ENCODE results near the gene KLHL24.

- TF ChIP-seq HOXA7 (CRISPR knock-in tag; IDR thresholded peaks at IDR 0.05; ENCODE audit: borderline replicate concordance) (no peak), CTCF (tag by site-specific recombination; IDR thresholded peaks at IDR 0.05) (no peak), PRDM10 (tag by site-specific recombination; IDR thresholded peaks at IDR 0.05) (no peak), SP2 (tag by site-specific recombination; IDR thresholded peaks at IDR 0.05) (no peak), ZNF670 (tag by site-specific recombination; IDR thresholded peaks at IDR 0.05; ENCODE audit: low read depth) (no peak), ZBTB17 (tag by site-specific recombination; IDR thresholded peaks at IDR 0.05) (no peak), ZNF362 (tag by site-specific recombination; IDR thresholded peaks at IDR 0.05) (no peak), ZNF121 (tag by site-specific recombination; IDR thresholded peaks at IDR 0.05) (no peak), KLF10 (tag by site-specific recombination; IDR thresholded peaks at IDR 0.05) (no peak), YY1 (tag by site-specific recombination; IDR thresholded peaks at IDR 0.05) (no peak), ZNF585B (tag by site-specific recombination; IDR thresholded peaks at IDR 0.05) (no peak)
Measured at GRCh38 chr3:183680061-183680460, 44.6 kb downstream of the KLHL24 start.

Data from HEK293 (cell line).